Activated CD8-positive, alpha-beta memory T cell treated with anti-CD3 and anti-CD28 coated beads, Interleukin-2, amount 10 ng/mL, durations not matched to agents 7 days and 5 days (primary cell): ENCODE results near the gene TPGS2. TPM values are rescaled to one million over a fixed set of nuclear protein-coding genes. Genes with fewer than 3 reads are reported as not detected.
"Not testable (repeated sequence)": the region's sequence is repeated elsewhere in the genome, so short reads cannot be mapped to it uniquely, and the experiment has no call there.

Source experiments
- ATAC-seq: fragments of 150-1000 bp; cut with Tn5 transposase; one replicate; pipeline ENCODE4 v1.10.0; 2021; ENCODE audit warnings: moderate library complexity
- CTCF ChIA-PET: fragments of 350-600 bp; sonication (Branson Sonifier 250); formaldehyde crosslinking; loops from one replicate; lab custom pipeline; 2021; ENCODE audit warnings: antibody characterized with exemption; lab: Charles Lee
- DNase-seq: peaks from one replicate; pipeline ENCODE4 v3.0.0-alpha.2; 2020
- H3K27ac Mint-ChIP-seq: one replicate; pipeline ENCODE4 v1.8.0; 2021; ENCODE audit warnings: mild to moderate bottlenecking, mixed read lengths
- H3K27me3 Mint-ChIP-seq: one replicate; pipeline ENCODE4 v1.8.0; 2021; ENCODE audit warnings: mixed read lengths
- H3K36me3 Mint-ChIP-seq: one replicate; pipeline ENCODE4 v1.8.0; 2021; ENCODE audit warnings: mild to moderate bottlenecking, mixed read lengths
- H3K4me1 Mint-ChIP-seq: one replicate; pipeline ENCODE4 v1.8.0; 2021; ENCODE audit warnings: mixed read lengths
- H3K4me3 Mint-ChIP-seq: one replicate; pipeline ENCODE4 v1.8.0; 2021; ENCODE audit warnings: mild to moderate bottlenecking, moderate library complexity, mixed read lengths
- H3K9me3 Mint-ChIP-seq: one replicate; pipeline ENCODE4 v1.8.0; 2022; ENCODE audit warnings: low read depth, mixed read lengths
- total RNA-seq, 2 experiments: library from RNA; stranded (reverse); gene quantifications; one replicate each; pipeline ENCODE4 v1.2.3, GENCODE V29; 2021

The TPGS2 gene
- 100 to 1,000 TPM; 119 to 120 TPM for total RNA-seq

GRCh38 chr18:36828630-36829361 lies at the start of gene TPGS2, which contains the start of gene KIAA1328:
Gene TPGS2, minus strand, starts transcription at chr18:36829002. Its CDS starts 235 bp downstream, at chr18:36828767.
Gene KIAA1328, plus strand, starts transcription at chr18:36829127. Its CDS starts 12 bp downstream, at chr18:36829139.
- CTCF ChIA-PET: interaction anchor here (1.3 to 2.7 kb wide), 6 partner anchors 10 to 75 kb away, joined by 3 to 15 read pairs (median 5); no protein-coding TSS in a partner anchor
- peak; percentile 92 for ATAC-seq
- H3K4me3 Mint-ChIP-seq: peak within 1 kb of the TSS; percentile 92
- peaks cover 46% of the 10 kb centered on the region for H3K4me1 Mint-ChIP-seq
- H3K9me3 Mint-ChIP-seq: no peaks in the 10 kb centered on the region
- H3K36me3 Mint-ChIP-seq: peaks cover 24% of the 10 kb centered on the region
- DNase-seq: peak; percentile 92
- H3K27ac Mint-ChIP-seq: peak within 1 kb of the TSS; percentile 94
- no peaks in the 10 kb centered on the region for H3K27me3 Mint-ChIP-seq

- H3K27me3 Mint-ChIP-seq, H3K9me3 Mint-ChIP-seq, H3K4me3 Mint-ChIP-seq, ATAC-seq, H3K27ac Mint-ChIP-seq, CTCF ChIA-PET, H3K4me1 Mint-ChIP-seq, DNase-seq: not testable (repeated sequence)
- H3K36me3 Mint-ChIP-seq: peaks cover 27% of the 10 kb centered on the region
Measured at GRCh38 chr18:36873826-36874225, 45.0 kb upstream of the TPGS2 start.

GRCh38 chr18:36872329-36872728 lies 43.5 kb upstream of the TPGS2 start:
- no peak overlapping the region for H3K4me3 Mint-ChIP-seq
- peaks cover 2% of the 10 kb centered on the region for H3K9me3 Mint-ChIP-seq
- H3K27ac Mint-ChIP-seq: no peak overlapping the region
- CTCF ChIA-PET: no interaction called here
- ATAC-seq (no peak), DNase-seq (no peak)
- H3K4me1 Mint-ChIP-seq: peaks cover 3% of the 10 kb centered on the region
- H3K27me3 Mint-ChIP-seq: no peaks in the 10 kb centered on the region
- H3K36me3 Mint-ChIP-seq: peaks cover 19% of the 10 kb centered on the region

GRCh38 chr18:36871801-36872200 lies 43.0 kb upstream of the TPGS2 start:
- ATAC-seq: no peak
- CTCF ChIA-PET: no interaction called here
- no peak overlapping the region for H3K4me3 Mint-ChIP-seq
- no peak for DNase-seq
- H3K27me3 Mint-ChIP-seq: no peaks in the 10 kb centered on the region
- peaks cover 2% of the 10 kb centered on the region for H3K9me3 Mint-ChIP-seq
- H3K36me3 Mint-ChIP-seq: peaks cover 19% of the 10 kb centered on the region
- H3K4me1 Mint-ChIP-seq: peaks cover 3% of the 10 kb centered on the region
- H3K27ac Mint-ChIP-seq: no peak overlapping the region

- no peak overlapping the region for H3K4me3 Mint-ChIP-seq
- DNase-seq (no peak), ATAC-seq (no peak)
- CTCF ChIA-PET: no interaction called here
- no peak overlapping the region for H3K27ac Mint-ChIP-seq
- H3K36me3 Mint-ChIP-seq: peaks cover 14% of the 10 kb centered on the region
- H3K4me1 Mint-ChIP-seq: peaks cover 5% of the 10 kb centered on the region
- H3K9me3 Mint-ChIP-seq: no peaks in the 10 kb centered on the region
- H3K27me3 Mint-ChIP-seq: no peaks in the 10 kb centered on the region
Measured at GRCh38 chr18:36867056-36867455, 38.3 kb upstream of the TPGS2 start.

GRCh38 chr18:36862182-36862581 lies 33.4 kb upstream of the TPGS2 start:
- CTCF ChIA-PET: no interaction called here
- Mint-ChIP-seq H3K4me3 (no peak overlapping the region), H3K4me1 (peaks cover 7% of the 10 kb centered on the region), H3K27ac (no peak overlapping the region), H3K27me3 (no peaks in the 10 kb centered on the region), H3K36me3 (peaks cover 7% of the 10 kb centered on the region), H3K9me3 (no peaks in the 10 kb centered on the region)
- ATAC-seq: no peak
- no peak for DNase-seq

GRCh38 chr18:36856815-36857214 lies 28.0 kb upstream of the TPGS2 start:
- DNase-seq (no peak), ATAC-seq (no peak)
- H3K27ac Mint-ChIP-seq: no peak overlapping the region
- CTCF ChIA-PET: no interaction called here
- H3K36me3 Mint-ChIP-seq: peaks cover 27% of the 10 kb centered on the region
- no peaks in the 10 kb centered on the region for H3K27me3 Mint-ChIP-seq
- H3K4me1 Mint-ChIP-seq: no peaks in the 10 kb centered on the region
- H3K4me3 Mint-ChIP-seq: no peak overlapping the region
- H3K9me3 Mint-ChIP-seq: peaks cover 3% of the 10 kb centered on the region

- no peak overlapping the region for H3K27ac Mint-ChIP-seq
- no peak for ATAC-seq
- CTCF ChIA-PET: no interaction called here
Measured at GRCh38 chr18:36851202-36851590, 22.4 kb upstream of the TPGS2 start.

GRCh38 chr18:36850527-36851201 lies 21.9 kb upstream of the TPGS2 start:
- peaks cover 4% of the 10 kb centered on the region for H3K9me3 Mint-ChIP-seq
- peaks cover 31% of the 10 kb centered on the region for H3K36me3 Mint-ChIP-seq

More at GRCh38 chr18:36851202-36851590, 22.4 kb upstream of the TPGS2 start:
- Mint-ChIP-seq H3K4me1 (peaks cover 8% of the 10 kb centered on the region), H3K4me3 (no peak overlapping the region), H3K27me3 (no peaks in the 10 kb centered on the region), H3K36me3 (peaks cover 35% of the 10 kb centered on the region), H3K9me3 (peaks cover 4% of the 10 kb centered on the region)
- no peak for DNase-seq

GRCh38 chr18:36849288-36850006 lies 20.6 kb upstream of the TPGS2 start:
- Mint-ChIP-seq H3K36me3 (peaks cover 30% of the 10 kb centered on the region), H3K27ac (no peak overlapping the region), H3K4me1 (peaks cover 8% of the 10 kb centered on the region), H3K9me3 (peaks cover 4% of the 10 kb centered on the region), H3K4me3 (no peak overlapping the region), H3K27me3 (no peaks in the 10 kb centered on the region)
- no peak for ATAC-seq
- DNase-seq: no peak
- CTCF ChIA-PET: no interaction called here

More at GRCh38 chr18:36850527-36851201, 21.9 kb upstream of the TPGS2 start:
- H3K4me3 Mint-ChIP-seq: no peak overlapping the region
- DNase-seq (no peak), ATAC-seq (peak; percentile 69)
- no peak overlapping the region for H3K27ac Mint-ChIP-seq
- peaks cover 8% of the 10 kb centered on the region for H3K4me1 Mint-ChIP-seq
- no peaks in the 10 kb centered on the region for H3K27me3 Mint-ChIP-seq
- CTCF ChIA-PET: no interaction called here

GRCh38 chr18:36848609-36849008 lies 19.8 kb upstream of the TPGS2 start:
- H3K9me3 Mint-ChIP-seq: peaks cover 4% of the 10 kb centered on the region
- ATAC-seq: no peak

GRCh38 chr18:36843784-36844183 lies 15.0 kb upstream of the TPGS2 start:
- H3K4me3 Mint-ChIP-seq: no peak overlapping the region
- H3K27me3 Mint-ChIP-seq: no peaks in the 10 kb centered on the region
- CTCF ChIA-PET: no interaction called here
- no peak overlapping the region for H3K27ac Mint-ChIP-seq
- ATAC-seq (no peak), DNase-seq (no peak)
- H3K36me3 Mint-ChIP-seq: peaks cover 29% of the 10 kb centered on the region
- peaks cover 4% of the 10 kb centered on the region for H3K4me1 Mint-ChIP-seq
- no peaks in the 10 kb centered on the region for H3K9me3 Mint-ChIP-seq

More at GRCh38 chr18:36848609-36849008, 19.8 kb upstream of the TPGS2 start:
- H3K27me3 Mint-ChIP-seq: no peaks in the 10 kb centered on the region
- H3K4me3 Mint-ChIP-seq: no peak overlapping the region
- H3K4me1 Mint-ChIP-seq: peaks cover 10% of the 10 kb centered on the region
- H3K27ac Mint-ChIP-seq: no peak overlapping the region
- H3K36me3 Mint-ChIP-seq: peaks cover 24% of the 10 kb centered on the region
- CTCF ChIA-PET: no interaction called here
- DNase-seq: no peak

- H3K36me3 Mint-ChIP-seq: peaks cover 31% of the 10 kb centered on the region
- H3K9me3 Mint-ChIP-seq: no peaks in the 10 kb centered on the region
- peaks cover 4% of the 10 kb centered on the region for H3K4me1 Mint-ChIP-seq
- no peak overlapping the region for H3K27ac Mint-ChIP-seq
- CTCF ChIA-PET: no interaction called here
- no peak overlapping the region for H3K4me3 Mint-ChIP-seq
- no peaks in the 10 kb centered on the region for H3K27me3 Mint-ChIP-seq
- DNase-seq (no peak), ATAC-seq (no peak)
Measured at GRCh38 chr18:36843199-36843598, 14.4 kb upstream of the TPGS2 start.
